C4-2B (cell line): ENCODE results near the gene THADA.

Experiments used
- CTCF ChIP-seq: fragments of 450-650 bp; conservative IDR thresholded peaks from 2 replicates; pipeline ENCODE4 v1.5.1; 2017; ENCODE audit warnings: mild to moderate bottlenecking
- ZFX ChIP-seq: fragments of 450-650 bp; IDR thresholded peaks from 2 replicates; pipeline ENCODE4 v1.6.1; 2017

- TF ChIP-seq CTCF (no peak), ZFX (no peak)
These were observed 411.4 kb downstream of the THADA start for GRCh38 chr2:43184339-43184895.
